ENCODE measurements around the gene MTUS2.

MTUS2 gene

GRCh38 chr13:29484796-29485195 lies 664.7 kb downstream of the MTUS2 start:
- no peak for DNase-seq (ENCODE audit: low spot score)

GRCh38 chr13:29486551-29486950 lies 666.4 kb downstream of the MTUS2 start:
- DNase-seq (ENCODE audit: low spot score), result no peak

- no peak for DNase-seq (ENCODE audit: low spot score)
These were observed 667.6 kb downstream of the MTUS2 start for GRCh38 chr13:29487466-29488454.

GRCh38 chr13:29489650-29490560 lies 669.8 kb downstream of the MTUS2 start:
- no peak for DNase-seq (ENCODE audit: low spot score)

- DNase-seq (ENCODE audit: low spot score), result no peak
These were observed 670.4 kb downstream of the MTUS2 start for GRCh38 chr13:29490561-29490885.

GRCh38 chr13:29491248-29491647 lies 671.1 kb downstream of the MTUS2 start:
- no peak for DNase-seq (ENCODE audit: low spot score)

- no peak for DNase-seq (ENCODE audit: low spot score)
These were observed 673.7 kb downstream of the MTUS2 start for GRCh38 chr13:29493796-29494195.

- DNase-seq (ENCODE audit: low spot score), result no peak
These were observed 674.4 kb downstream of the MTUS2 start for GRCh38 chr13:29494520-29494919.

GRCh38 chr13:29496241-29496712 lies 676.1 kb downstream of the MTUS2 start:
- peak; percentile 6 for DNase-seq (ENCODE audit: low spot score)

GRCh38 chr13:29497137-29497654 lies 677.1 kb downstream of the MTUS2 start:
- no peak for DNase-seq (ENCODE audit: low spot score)

GRCh38 chr13:29498426-29499040 lies 678.4 kb downstream of the MTUS2 start:
- no peak for DNase-seq (ENCODE audit: low spot score)

GRCh38 chr13:29499506-29500165 lies 679.5 kb downstream of the MTUS2 start:
- DNase-seq (ENCODE audit: low spot score), result no peak

- DNase-seq (ENCODE audit: low spot score), result no peak
These were observed 680.2 kb downstream of the MTUS2 start for GRCh38 chr13:29500386-29500785.

GRCh38 chr13:29501674-29502073 lies 681.5 kb downstream of the MTUS2 start:
- no peak for DNase-seq (ENCODE audit: low spot score)

- no peak for DNase-seq (ENCODE audit: low spot score)
These were observed 682.4 kb downstream of the MTUS2 start for GRCh38 chr13:29502391-29503008.

GRCh38 chr13:29503041-29503837 lies 683.1 kb downstream of the MTUS2 start:
- DNase-seq (ENCODE audit: low spot score), result no peak

GRCh38 chr13:29504691-29505090 lies 684.6 kb downstream of the MTUS2 start:
- DNase-seq (ENCODE audit: low spot score), result no peak

GRCh38 chr13:29505511-29505910 lies 685.4 kb downstream of the MTUS2 start:
- DNase-seq (ENCODE audit: low spot score), result no peak

GRCh38 chr13:29505950-29506349 lies 685.8 kb downstream of the MTUS2 start:
- DNase-seq (ENCODE audit: low spot score), result no peak

- no peak for DNase-seq (ENCODE audit: low spot score)
These were observed 687.2 kb downstream of the MTUS2 start for GRCh38 chr13:29507356-29507755.
